Naive B cell (primary cell): ENCODE data around the gene VWF. TPM values are rescaled to one million over a fixed set of nuclear protein-coding genes. Genes with fewer than 3 reads are reported as not detected.

Experiments
- ATAC-seq, 2 donors: fragments of 150-1000 bp; cut with Tn5 transposase; 2 replicates each; pipeline ENCODE4 v1.10.0; 2021; ENCODE audit warnings: low read depth in 2 of 2, mild to moderate bottlenecking in 2 of 2, moderate library complexity in 2 of 2
- DNase-seq: peaks from one replicate; pipeline ENCODE4 v3.0.0; 2022
- H3K27ac Mint-ChIP-seq, 6 donors: one replicate each; pipeline ENCODE4 v1.8.0; 2020 to 2022; ENCODE audit warnings: mild to moderate bottlenecking in 6 of 6, mixed read lengths in 6 of 6, moderate library complexity in 5 of 6, inconsistent platforms in 2 of 6
- H3K27me3 Mint-ChIP-seq, 3 donors: one replicate each; pipeline ENCODE4 v1.8.0; 2021 to 2022; ENCODE audit warnings: mixed read lengths in 3 of 3, mild to moderate bottlenecking in 1 of 3
- H3K36me3 Mint-ChIP-seq, 2 donors: one replicate each; pipeline ENCODE4 v1.8.0; 2020 to 2022; ENCODE audit warnings: mixed read lengths in 2 of 2, inconsistent platforms in 1 of 2, mild to moderate bottlenecking in 1 of 2
- H3K4me1 Mint-ChIP-seq, 3 donors: one replicate each; pipeline ENCODE4 v1.8.0; 2020 to 2022; ENCODE audit warnings: mixed read lengths in 3 of 3, inconsistent platforms in 1 of 3, mild to moderate bottlenecking in 1 of 3, moderate library complexity in 1 of 3
- H3K4me3 Mint-ChIP-seq, 8 donors: one replicate each; pipeline ENCODE4 v1.8.0; 2020 to 2022; ENCODE audit warnings: mild to moderate bottlenecking in 8 of 8, mixed read lengths in 8 of 8, moderate library complexity in 8 of 8, inconsistent platforms in 2 of 8
- H3K9me3 Mint-ChIP-seq, 7 donors: one replicate each; pipeline ENCODE4 v1.8.0; 2020 to 2022; ENCODE audit warnings: mixed read lengths in 7 of 7, mild to moderate bottlenecking in 5 of 7, inconsistent platforms in 2 of 7, moderate library complexity in 1 of 7
- polyA plus RNA-seq, 6 donors: library from polyadenylated mRNA; unstranded; fragments of 300-500 nt; fragmentation: Illumina TruSeq; gene quantifications; one replicate each; pipeline ENCODE4 v1.2.3, GENCODE V29; 2021; ENCODE audit warnings: low read depth in 6 of 6

The VWF gene
- polyA plus RNA-seq, 6 donors from 2014 or later = 0.03 to 0.08 TPM; not detected in 4

DNA sequence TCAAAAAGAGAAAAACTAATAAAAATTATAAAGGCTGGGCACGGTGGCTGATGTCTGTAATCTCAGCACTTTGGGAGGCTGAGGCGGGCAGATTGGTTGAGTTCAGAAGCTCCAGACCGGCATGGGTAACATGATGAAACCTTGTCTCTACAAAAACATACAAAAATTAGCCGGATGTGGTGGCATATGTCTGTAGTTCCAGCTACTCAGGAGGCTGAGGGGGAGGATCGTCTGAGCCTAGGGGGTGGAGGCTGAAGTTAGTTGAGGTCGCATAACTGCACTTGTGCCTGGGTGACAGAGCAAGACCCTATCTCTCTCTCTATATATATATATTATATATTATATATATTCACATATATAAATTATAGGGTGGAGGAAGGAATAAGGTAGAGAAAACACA lies 146.9 kb downstream of the VWF start:
- ATAC-seq (no peak), DNase-seq (no peak)
- no peaks in the 10 kb centered on the region for H3K4me1 Mint-ChIP-seq
- H3K9me3 Mint-ChIP-seq = no peaks in the 10 kb centered on the region
- no peak overlapping the region for H3K4me3 Mint-ChIP-seq
- no peaks in the 10 kb centered on the region for H3K36me3 Mint-ChIP-seq
- no peak overlapping the region for H3K27ac Mint-ChIP-seq
- peaks cover 29 to 46% (median 35%) of the 10 kb centered on the region in 3 donors for H3K27me3 Mint-ChIP-seq

DNA sequence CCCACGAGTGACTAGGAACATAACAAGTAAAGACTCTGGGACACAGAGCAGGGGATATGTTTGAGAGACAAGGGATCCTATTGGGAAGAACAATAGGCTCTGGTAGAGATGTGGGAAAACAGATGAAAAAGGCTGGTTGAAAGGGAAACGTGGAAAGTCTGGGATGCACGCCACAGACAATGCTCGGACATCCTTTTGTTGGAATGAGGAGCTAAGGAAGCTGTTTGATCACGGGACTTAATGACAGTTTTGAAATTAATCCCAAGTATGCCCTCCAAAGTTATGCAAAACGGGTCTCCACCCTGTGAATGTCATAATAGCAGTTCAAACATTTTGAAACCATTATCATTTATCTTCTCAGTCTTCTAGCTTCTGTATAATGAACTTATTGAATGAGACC lies 147.8 kb downstream of the VWF start:
- Mint-ChIP-seq H3K4me3 (no peak overlapping the region), H3K27ac (no peak overlapping the region), H3K9me3 (no peaks in the 10 kb centered on the region), H3K27me3 (peaks cover 31 to 46% (median 33%) of the 10 kb centered on the region in 3 donors), H3K4me1 (no peaks in the 10 kb centered on the region), H3K36me3 (no peaks in the 10 kb centered on the region)
- ATAC-seq (no peak), DNase-seq (no peak)

GRCh38 chr12:5976196-5976595 lies 148.3 kb downstream of the VWF start:
- ATAC-seq = no peak
- no peak overlapping the region for H3K4me3 Mint-ChIP-seq
- peaks cover 31 to 46% (median 33%) of the 10 kb centered on the region in 3 donors for H3K27me3 Mint-ChIP-seq
- H3K27ac Mint-ChIP-seq = no peak overlapping the region
- no peak for DNase-seq
- H3K4me1 Mint-ChIP-seq = no peaks in the 10 kb centered on the region
- no peaks in the 10 kb centered on the region for H3K36me3 Mint-ChIP-seq
- H3K9me3 Mint-ChIP-seq = no peaks in the 10 kb centered on the region

DNA sequence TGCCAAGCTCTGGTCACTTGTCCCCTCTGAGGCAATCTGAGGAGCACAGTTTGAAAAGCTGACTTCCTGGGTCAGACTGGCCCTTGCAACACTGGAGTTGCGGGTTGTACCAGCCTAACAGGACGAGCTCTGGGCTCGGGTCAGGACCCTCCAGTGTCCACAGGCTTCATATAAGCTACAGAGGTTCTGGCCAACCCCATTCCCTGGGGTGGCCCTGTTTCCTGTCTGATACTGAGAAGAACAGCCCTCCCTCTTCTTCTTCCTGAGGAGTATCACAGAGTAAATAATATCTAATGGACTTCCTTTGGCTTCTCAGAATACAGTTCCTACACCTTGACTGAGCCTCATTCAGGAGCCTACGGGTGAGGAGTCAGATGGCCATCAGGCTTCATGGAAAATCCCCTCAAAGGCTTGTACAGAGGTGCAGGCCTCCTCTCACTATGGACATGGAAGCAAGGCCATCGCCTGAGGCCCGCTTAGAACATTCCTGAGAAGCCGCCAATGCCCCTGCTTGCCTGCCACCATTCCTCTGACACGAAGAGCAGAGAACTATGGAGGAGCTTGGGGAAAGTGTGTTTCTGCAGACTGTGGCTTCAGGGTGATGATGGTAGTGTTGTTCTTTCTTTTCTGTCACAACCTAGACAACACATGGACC lies 150.9 kb downstream of the VWF start:
- Mint-ChIP-seq H3K4me3 (no peak overlapping the region), H3K27ac (no peak overlapping the region), H3K4me1 (no peaks in the 10 kb centered on the region), H3K27me3 (peaks cover 33 to 54% (median 42%) of the 10 kb centered on the region in 3 donors), H3K36me3 (no peaks in the 10 kb centered on the region), H3K9me3 (no peaks in the 10 kb centered on the region)
- ATAC-seq = no peak
- DNase-seq = no peak

- no peaks in the 10 kb centered on the region for H3K36me3 Mint-ChIP-seq
- no peaks in the 10 kb centered on the region for H3K9me3 Mint-ChIP-seq
- H3K4me3 Mint-ChIP-seq = no peak overlapping the region
- no peak for DNase-seq
- peak overlapping the region in 1 of 6 donors; percentile 6 for H3K27ac Mint-ChIP-seq
- peaks cover 33 to 61% (median 42%) of the 10 kb centered on the region in 3 donors for H3K27me3 Mint-ChIP-seq
- H3K4me1 Mint-ChIP-seq = no peaks in the 10 kb centered on the region
- ATAC-seq = no peak
These were observed 152.1 kb downstream of the VWF start for GRCh38 chr12:5972387-5972786.

DNA sequence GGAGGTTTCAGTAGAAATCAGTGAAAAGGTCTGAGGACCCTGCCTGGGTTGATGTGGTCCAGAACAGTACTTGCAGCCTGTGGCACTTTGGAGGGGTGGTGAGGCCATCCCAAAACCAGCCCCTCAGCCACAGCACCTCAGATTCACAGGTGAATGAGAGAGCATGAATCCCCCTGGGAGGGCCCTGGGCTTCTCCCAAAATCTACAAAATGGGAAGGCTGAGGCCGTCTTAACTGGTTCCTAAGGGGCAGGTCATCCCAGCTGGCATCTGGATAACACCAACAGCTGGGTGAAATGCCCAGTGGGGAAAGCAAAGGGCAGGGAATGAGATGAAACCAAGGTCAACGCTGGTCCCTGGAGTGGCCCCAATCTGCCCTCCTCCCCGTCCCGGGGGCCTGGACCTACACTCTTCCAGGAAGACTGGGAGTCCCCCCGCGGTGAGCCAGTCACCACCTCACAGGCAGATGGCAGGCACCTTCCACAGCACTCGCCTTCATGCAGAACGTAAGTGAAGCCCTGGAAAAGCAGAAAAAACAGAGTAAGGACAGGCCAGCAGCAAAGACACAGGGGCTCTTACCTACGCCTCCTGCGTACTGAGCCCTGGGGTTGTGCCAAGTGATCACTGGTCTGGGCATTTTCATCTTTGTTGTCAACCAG lies 153.1 kb downstream of the VWF start:
- no peak overlapping the region for H3K4me3 Mint-ChIP-seq
- DNase-seq = no peak
- no peaks in the 10 kb centered on the region for H3K36me3 Mint-ChIP-seq
- no peak overlapping the region for H3K27ac Mint-ChIP-seq
- no peak for ATAC-seq
- H3K9me3 Mint-ChIP-seq = no peaks in the 10 kb centered on the region
- peaks cover 24 to 56% (median 38%) of the 10 kb centered on the region in 3 donors for H3K27me3 Mint-ChIP-seq
- H3K4me1 Mint-ChIP-seq = no peaks in the 10 kb centered on the region

DNA sequence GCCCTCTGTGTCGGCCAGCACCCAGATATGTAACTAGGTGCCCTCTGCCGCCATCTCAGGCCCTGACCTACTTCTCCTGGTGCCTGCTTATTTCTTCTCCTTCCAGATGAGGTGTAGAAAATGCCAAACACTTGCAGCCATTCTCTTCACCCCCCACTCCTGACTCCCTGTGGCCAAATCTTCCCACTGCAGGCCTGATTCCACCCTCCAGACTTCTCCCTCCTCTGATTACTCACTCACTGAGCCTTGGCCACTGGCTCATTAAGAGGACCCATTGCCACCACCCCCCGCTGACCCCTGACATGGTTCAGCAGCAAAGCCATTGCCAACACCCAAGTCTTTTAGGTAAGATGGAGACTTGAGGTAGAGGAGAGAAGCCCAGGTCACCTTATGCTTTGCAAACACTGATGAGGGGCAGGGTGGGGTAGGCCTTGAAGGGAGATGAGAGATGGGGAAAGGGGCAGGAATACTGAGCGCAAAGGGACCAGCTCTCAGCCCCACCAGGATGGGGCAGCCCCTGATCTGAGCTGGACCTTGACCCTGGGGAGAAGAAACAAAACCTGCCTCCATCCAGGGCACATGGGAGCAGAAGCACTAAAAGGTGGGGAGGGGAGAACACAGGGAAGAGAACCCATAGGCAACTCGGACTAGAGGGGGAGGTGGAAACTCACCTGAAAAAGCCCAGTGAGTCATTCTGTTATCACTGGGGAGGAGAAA lies 154.3 kb downstream of the VWF start:
- no peaks in the 10 kb centered on the region for H3K36me3 Mint-ChIP-seq
- no peak for ATAC-seq
- no peaks in the 10 kb centered on the region for H3K9me3 Mint-ChIP-seq
- peaks cover 18 to 54% (median 41%) of the 10 kb centered on the region in 3 donors for H3K27me3 Mint-ChIP-seq
- H3K27ac Mint-ChIP-seq = no peak overlapping the region
- no peak overlapping the region for H3K4me3 Mint-ChIP-seq
- DNase-seq = no peak
- H3K4me1 Mint-ChIP-seq = no peaks in the 10 kb centered on the region

DNA sequence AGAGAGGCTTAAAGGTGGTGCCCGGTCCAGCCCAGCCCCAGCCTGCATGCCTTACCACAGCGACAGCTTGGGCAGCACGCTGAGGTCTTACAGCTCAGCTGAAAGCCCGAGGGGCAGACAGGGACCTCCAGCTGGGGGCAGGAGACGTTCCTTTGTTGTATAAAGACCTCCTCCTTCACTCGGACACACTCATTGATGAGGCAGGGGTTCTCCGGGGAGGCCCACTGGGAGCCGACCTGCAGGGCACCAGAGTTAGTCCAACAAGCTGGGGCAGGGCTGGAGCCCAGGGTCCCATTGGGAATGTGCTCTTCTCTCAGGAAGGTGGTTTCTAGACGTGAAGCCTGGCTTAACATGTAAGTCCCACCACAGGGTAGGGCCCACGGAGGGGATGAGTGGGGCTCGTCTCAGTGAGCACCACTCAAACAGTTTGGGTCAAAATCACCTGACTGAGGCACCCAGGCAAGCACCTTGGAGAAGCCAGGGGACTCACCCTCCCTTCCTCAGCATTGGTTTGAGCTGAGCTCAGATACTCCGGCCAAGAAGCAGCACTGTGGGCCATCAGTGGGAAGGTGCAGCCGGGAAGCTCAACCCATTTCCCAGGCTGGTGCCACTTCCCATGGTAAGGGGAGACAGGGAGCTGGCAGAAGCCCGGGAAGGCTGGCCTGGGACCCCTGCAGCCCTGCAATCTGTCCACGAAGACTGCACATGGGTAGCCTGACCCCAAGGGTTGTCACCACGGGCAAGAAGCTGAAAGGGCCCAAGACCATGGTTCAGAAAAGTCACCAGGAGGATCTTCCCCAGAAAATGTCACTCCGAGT lies 155.1 kb downstream of the VWF start:
- Mint-ChIP-seq H3K4me3 (no peak overlapping the region), H3K9me3 (no peaks in the 10 kb centered on the region), H3K36me3 (no peaks in the 10 kb centered on the region), H3K27ac (no peak overlapping the region), H3K4me1 (no peaks in the 10 kb centered on the region), H3K27me3 (peaks cover 12 to 54% (median 46%) of the 10 kb centered on the region in 3 donors)
- ATAC-seq = no peak
- DNase-seq = no peak

GRCh38 chr12:5967645-5968415 lies 156.6 kb downstream of the VWF start:
- DNase-seq (no peak), ATAC-seq (no peak)
- peak overlapping the region in 1 of 6 donors; percentile 60 for H3K27ac Mint-ChIP-seq
- H3K27me3 Mint-ChIP-seq = peaks cover 12 to 42% (median 42%) of the 10 kb centered on the region in 3 donors
- no peaks in the 10 kb centered on the region for H3K9me3 Mint-ChIP-seq
- H3K4me3 Mint-ChIP-seq = no peak overlapping the region
- H3K4me1 Mint-ChIP-seq = no peaks in the 10 kb centered on the region
- no peaks in the 10 kb centered on the region for H3K36me3 Mint-ChIP-seq

- Mint-ChIP-seq H3K9me3 (no peaks in the 10 kb centered on the region), H3K27me3 (peaks cover 12 to 40% (median 35%) of the 10 kb centered on the region in 3 donors), H3K27ac (no peak overlapping the region), H3K36me3 (no peaks in the 10 kb centered on the region), H3K4me1 (no peaks in the 10 kb centered on the region), H3K4me3 (no peak overlapping the region)
- DNase-seq (no peak), ATAC-seq (no peak)
These were observed 157.9 kb downstream of the VWF start for GRCh38 chr12:5966486-5967095.

DNA sequence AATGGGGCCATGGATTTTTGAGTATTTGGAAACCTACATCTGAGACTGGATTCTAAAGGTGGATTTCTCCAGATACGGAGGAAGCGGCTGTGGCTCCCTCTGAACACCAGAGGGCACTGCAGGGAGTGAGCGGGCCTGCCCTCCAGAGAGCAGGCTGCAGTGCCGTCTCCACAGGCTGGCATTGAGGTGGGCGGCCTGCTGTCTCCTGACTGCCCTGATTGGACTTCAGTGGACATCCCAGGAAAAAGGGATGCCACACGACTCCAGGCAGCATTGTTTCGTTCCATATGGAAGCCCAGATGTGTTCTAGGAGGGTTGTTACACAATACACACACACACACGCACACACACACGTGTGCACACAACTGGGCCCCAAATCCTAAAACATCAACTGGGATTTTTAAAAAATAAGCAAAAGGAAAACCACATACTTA lies 158.5 kb downstream of the VWF start:
- Mint-ChIP-seq H3K27ac (no peak overlapping the region), H3K27me3 (peaks cover 12 to 37% (median 29%) of the 10 kb centered on the region in 3 donors), H3K4me1 (no peaks in the 10 kb centered on the region), H3K9me3 (no peaks in the 10 kb centered on the region), H3K36me3 (no peaks in the 10 kb centered on the region), H3K4me3 (no peak overlapping the region)
- no peak for DNase-seq
- ATAC-seq = peak; percentile 28 to 63
